HepG2 (cell line): ENCODE data around the gene CPEB4. TPM values are rescaled to one million over a fixed set of nuclear protein-coding genes. Genes with fewer than 3 reads are reported as not detected.

ENCODE experiments used
- AGO2 ChIP-seq: fragments of 200-400 bp; formaldehyde crosslinking; optimal IDR thresholded peaks from 2 replicates; pipeline ENCODE3; 2017; ENCODE audit warnings: mild to moderate bottlenecking, low read depth, low read length, moderate library complexity
- ATF1 ChIP-seq: IDR thresholded peaks from 2 replicates; pipeline ENCODE4 v1.6.1; 2016; ENCODE audit warnings: mild to moderate bottlenecking, control low read depth
- BCL3 ChIP-seq: sonication (generic); formaldehyde crosslinking; IDR thresholded peaks from 2 replicates; pipeline ENCODE4 v1.5.1; 2020; ENCODE audit warnings: mild to moderate bottlenecking, missing genetic modification reagents, moderate library complexity
- BHLHE40 ChIP-seq: IDR thresholded peaks from 2 replicates; pipeline ENCODE4 v1.6.1; 2011; ENCODE audit warnings: low read length, improper control_type of control experiment
- HBP1 ChIP-seq: IDR thresholded peaks from 2 replicates; pipeline ENCODE4 v1.6.1; 2016; ENCODE audit warnings: low read depth, control low read depth
- HNF4G ChIP-seq, 2 experiments: sonication (generic) in 1 of 2; formaldehyde crosslinking in 1 of 2; IDR thresholded peaks; 2 replicates each; pipeline versions ENCODE4 v1.4.0 to v1.6.1; 2011 to 2020; ENCODE audit warnings: borderline replicate concordance in 2 of 2, low read depth in 2 of 2, mild to moderate bottlenecking in 2 of 2, low read length in 1 of 2, missing genetic modification reagents in 1 of 2, moderate library complexity in 1 of 2
- KDM5A ChIP-seq: fragments of 200-600 bp; sonication (generic); IDR thresholded peaks from 2 replicates; pipeline ENCODE4 v1.7.0; 2018; ENCODE audit warnings: antibody characterized with exemption, mild to moderate bottlenecking, low read length, borderline replicate concordance
- MTF1 ChIP-seq: sonication (generic); formaldehyde crosslinking; IDR thresholded peaks from 2 replicates; pipeline ENCODE4 v1.5.0; 2020; ENCODE audit warnings: missing genetic modification reagents
- NFIB ChIP-seq: sonication (generic); formaldehyde crosslinking; IDR thresholded peaks from 2 replicates; pipeline ENCODE4 v1.9.0; 2021; ENCODE audit warnings: missing genetic modification reagents, mild to moderate bottlenecking, borderline replicate concordance
- PATZ1 ChIP-seq: sonication (generic); formaldehyde crosslinking; IDR thresholded peaks from 2 replicates; pipeline ENCODE4 v1.4.0; 2020; ENCODE audit warnings: missing genetic modification reagents
- PHB2 ChIP-seq: fragments of 450-650 bp; IDR thresholded peaks from 2 replicates; pipeline ENCODE4 v1.6.1; 2018; ENCODE audit not compliant: partially characterized antibody
- RARG ChIP-seq: sonication (generic); formaldehyde crosslinking; IDR thresholded peaks from 2 replicates; pipeline ENCODE4 v1.4.0; 2020; ENCODE audit warnings: low read depth, mild to moderate bottlenecking, missing genetic modification reagents
- RCOR2 ChIP-seq: IDR thresholded peaks from 2 replicates; pipeline ENCODE4 v1.6.1; 2016; ENCODE audit warnings: missing biosample characterization, missing genetic modification reagents
- SALL2 ChIP-seq: sonication (generic); formaldehyde crosslinking; IDR thresholded peaks from 2 replicates; pipeline ENCODE4 v1.8.1; 2023; ENCODE audit warnings: mild to moderate bottlenecking, missing genetic modification reagents, inconsistent platforms
- TCF7L2 ChIP-seq: IDR thresholded peaks from 2 replicates; pipeline ENCODE4 v1.6.1; 2011; ENCODE audit warnings: mild to moderate bottlenecking, low read depth, low read length, moderate library complexity
- XRCC5 ChIP-seq: fragments of 200-400 bp; formaldehyde crosslinking; optimal IDR thresholded peaks from 2 replicates; pipeline ENCODE3; 2017; ENCODE audit warnings: mild to moderate bottlenecking, low read length
- ZIK1 ChIP-seq: sonication (generic); formaldehyde crosslinking; IDR thresholded peaks from 2 replicates; pipeline ENCODE4 v1.5.0; 2020; ENCODE audit warnings: mild to moderate bottlenecking, low read depth, missing genetic modification reagents, borderline replicate concordance
- ZNF136 ChIP-seq: sonication (generic); formaldehyde crosslinking; IDR thresholded peaks from 2 replicates; pipeline ENCODE4 v1.8.1; 2022; ENCODE audit warnings: low read depth, mild to moderate bottlenecking, moderate library complexity, missing genetic modification reagents
- ZNF232 ChIP-seq: sonication (generic); formaldehyde crosslinking; IDR thresholded peaks from 2 replicates; pipeline ENCODE4 v1.4.0; 2020; ENCODE audit warnings: missing genetic modification reagents, borderline replicate concordance
- ZNF275 ChIP-seq: sonication (generic); formaldehyde crosslinking; IDR thresholded peaks from 2 replicates; pipeline ENCODE4 v1.8.0; 2022; ENCODE audit warnings: missing genetic modification reagents, mild to moderate bottlenecking, inconsistent platforms, borderline replicate concordance
- ZNF280B ChIP-seq: sonication (generic); formaldehyde crosslinking; IDR thresholded peaks from 2 replicates; pipeline ENCODE4 v1.5.0; 2020; ENCODE audit warnings: missing genetic modification reagents, mild to moderate bottlenecking, borderline replicate concordance
- ZNF644 ChIP-seq: IDR thresholded peaks from 2 replicates; pipeline ENCODE4 v1.6.1; 2016; ENCODE audit warnings: low read depth
- ZNF660 ChIP-seq: sonication (generic); formaldehyde crosslinking; IDR thresholded peaks from 2 replicates; pipeline ENCODE4 v1.5.1; 2020; ENCODE audit warnings: mild to moderate bottlenecking, low read depth, missing genetic modification reagents, borderline replicate concordance
- polyA plus RNA-seq, 8 experiments: library from polyadenylated mRNA; depleted of rRNA in 3 of 8; stranded (reverse) in 7 of 8; unstranded in 1 of 8; fragments of >200 nt; fragmentation: Illumina TruSeq in 4 of 8; extraction: Trizol in 4 of 8; gene quantifications; 2 replicates each; pipeline versions ENCODE4 v1.2.1 to v1.2.3, GENCODE V29; 2011 to 2016; ENCODE audit warnings: low read depth in 4 of 8, missing spikeins in 1 of 8, mixed read lengths in 1 of 8; ENCODE audit not compliant: insufficient read depth in 1 of 8
- total RNA-seq, 5 experiments: library from RNA; depleted of rRNA; stranded (reverse); fragments of >200 nt; fragmentation: Illumina TruSeq; extraction: Trizol; gene quantifications; 2 replicates each; pipeline ENCODE4 v1.2.3, GENCODE V29; 2016; ENCODE audit warnings: low read depth in 1 of 5

Gene CPEB4
- total and polyA plus RNA-seq, 2 of the 13 experiments (the other 11 are each of a cell fraction or from before 2014, with no cell fraction given) = 7.7 to 26.7 TPM

GRCh38 chr5:173972925-173973615 lies 84.9 kb downstream of the CPEB4 start (continued):
- TF ChIP-seq ZNF275 (CRISPR knock-in tag) (no peak), BHLHE40 (no peak), HBP1 (CRISPR knock-in tag) (no peak), ZNF136 (CRISPR knock-in tag) (no peak), ZNF660 (no peak), ZNF280B (CRISPR knock-in tag) (no peak), AGO2 (no peak), ATF1 (CRISPR knock-in tag) (no peak), PATZ1 (CRISPR knock-in tag) (peak; percentile 56; the same call in 1 of the 2 replicates), HNF4G (IDR thresholded peaks at IDR 0.05; ENCODE audit: borderline replicate concordance, low read depth, low read length) (no peak), HNF4G (CRISPR knock-in tag; IDR thresholded peaks at IDR 0.05; ENCODE audit: borderline replicate concordance, low read depth) (no peak), ZIK1 (CRISPR knock-in tag) (no peak), SALL2 (CRISPR knock-in tag) (no peak), ZNF644 (CRISPR knock-in tag) (no peak), PHB2 (no peak), TCF7L2 (no peak), MTF1 (CRISPR knock-in tag) (no peak), RCOR2 (CRISPR knock-in tag) (no peak), ZNF232 (no peak), KDM5A (no peak), XRCC5 (peak; percentile 73), NFIB (CRISPR knock-in tag) (no peak), BCL3 (CRISPR knock-in tag) (no peak), RARG (CRISPR knock-in tag) (no peak)
